Pulmonary artery endothelial cell (primary cell): ENCODE results near the gene COL23A1. TPM values are rescaled to one million over a fixed set of nuclear protein-coding genes. Genes with fewer than 3 reads are reported as not detected.

Source experiments
- DNase-seq: peaks from one replicate; pipeline ENCODE4 v3.0.0-alpha.2; 2011; ENCODE audit warnings: low read depth, low spot score
- total RNA-seq: library from RNA; depleted of rRNA; stranded (reverse); fragments of >200 nt; gene quantifications from 2 replicates; pipeline ENCODE4 v1.2.3, GENCODE V29; 2014

COL23A1 gene
- total RNA-seq, 1 donor from 2014 or later: not detected

GRCh38 chr5:178348356-178349074 lies 241.7 kb downstream of the COL23A1 start:
- no peak for DNase-seq

- DNase-seq: no peak
These were observed 242.2 kb downstream of the COL23A1 start for GRCh38 chr5:178347956-178348355.

- no peak for DNase-seq
These were observed 243.4 kb downstream of the COL23A1 start for GRCh38 chr5:178346607-178347334.

- no peak for DNase-seq
These were observed 246.9 kb downstream of the COL23A1 start for GRCh38 chr5:178343306-178343705.

- DNase-seq: no peak
These were observed 248.4 kb downstream of the COL23A1 start for GRCh38 chr5:178341851-178342140.

GRCh38 chr5:178341091-178341850 lies 248.9 kb downstream of the COL23A1 start:
- no peak for DNase-seq

- no peak for DNase-seq
These were observed 249.6 kb downstream of the COL23A1 start for GRCh38 chr5:178340637-178341036.

- DNase-seq: no peak
These were observed 250.0 kb downstream of the COL23A1 start for GRCh38 chr5:178340187-178340586.

- DNase-seq: no peak
These were observed 250.9 kb downstream of the COL23A1 start for GRCh38 chr5:178339272-178339671.

- DNase-seq: no peak
These were observed 251.4 kb downstream of the COL23A1 start for GRCh38 chr5:178338750-178339144.

- DNase-seq: no peak
These were observed 252.0 kb downstream of the COL23A1 start for GRCh38 chr5:178338126-178338749.

GRCh38 chr5:178337334-178337741 lies 252.9 kb downstream of the COL23A1 start:
- no peak for DNase-seq

GRCh38 chr5:178336889-178337288 lies 253.3 kb downstream of the COL23A1 start:
- no peak for DNase-seq

GRCh38 chr5:178335302-178336030 lies 254.7 kb downstream of the COL23A1 start:
- no peak for DNase-seq

GRCh38 chr5:178334861-178335260 lies 255.3 kb downstream of the COL23A1 start:
- DNase-seq: no peak

GRCh38 chr5:178333821-178334481 lies 256.2 kb downstream of the COL23A1 start:
- DNase-seq: no peak

- DNase-seq: no peak
These were observed 258.0 kb downstream of the COL23A1 start for GRCh38 chr5:178332210-178332641.

GRCh38 chr5:178331491-178331996 lies 258.6 kb downstream of the COL23A1 start:
- DNase-seq: no peak

- DNase-seq: no peak
These were observed 259.3 kb downstream of the COL23A1 start for GRCh38 chr5:178330791-178331404.
